Activated gamma-delta T cell treated with anti-CD3 and anti-CD28 coated beads, Interleukin-2, amount 50 U/mL, for 16 hours (primary cell): ENCODE data around the gene TMEM130.
A peak's percentile ranks its signal among the peaks of the same experiment; 100 is the strongest.
"Not testable (repeated sequence)": the region's sequence is repeated elsewhere in the genome, so short reads cannot be mapped to it uniquely, and the experiment has no call there.

Source experiments
- DNase-seq: peaks from one replicate; pipeline ENCODE4 v3.0.0-alpha.2; 2020; ENCODE audit warnings: low read depth

The TMEM130 gene

GRCh38 chr7:98877692-98878364 is 8.0 kb upstream of the TMEM130 start:
- no peak for DNase-seq

- no peak for DNase-seq
Observed at GRCh38 chr7:98877146-98877545, 7.3 kb upstream of the TMEM130 start.

- no peak for DNase-seq
Observed at GRCh38 chr7:98875501-98875900, 5.7 kb upstream of the TMEM130 start.

GRCh38 chr7:98874942-98875341 is 5.1 kb upstream of the TMEM130 start:
- DNase-seq, result no peak

GRCh38 chr7:98873610-98874009 is 3.8 kb upstream of the TMEM130 start:
- not testable (repeated sequence) for DNase-seq

GRCh38 chr7:98872328-98872924 is 2.6 kb upstream of the TMEM130 start:
- no peak for DNase-seq

- DNase-seq, result no peak
Observed at GRCh38 chr7:98870807-98871491, 1.1 kb upstream of the TMEM130 start.

GRCh38 chr7:98870121-98870651 is 372 bp upstream of the TMEM130 start:
- DNase-seq, result peak; percentile 28

- no peak for DNase-seq
Observed at GRCh38 chr7:98869027-98869596, 702 bp downstream of the TMEM130 start.

GRCh38 chr7:98868450-98868849 is 1.4 kb downstream of the TMEM130 start:
- DNase-seq, result no peak

GRCh38 chr7:98866765-98867164 is 3.0 kb downstream of the TMEM130 start:
- DNase-seq, result no peak

GRCh38 chr7:98866351-98866750 is 3.5 kb downstream of the TMEM130 start:
- DNase-seq, result no peak

GRCh38 chr7:98864731-98865453 is 4.9 kb downstream of the TMEM130 start:
- DNase-seq, result no peak

- DNase-seq, result no peak
Observed at GRCh38 chr7:98863601-98864000, 6.2 kb downstream of the TMEM130 start.

GRCh38 chr7:98862716-98863420 is 6.9 kb downstream of the TMEM130 start:
- no peak for DNase-seq

GRCh38 chr7:98862203-98862602 is 7.6 kb downstream of the TMEM130 start:
- no peak for DNase-seq

GRCh38 chr7:98860071-98860470 is 9.7 kb downstream of the TMEM130 start:
- DNase-seq, result no peak

- no peak for DNase-seq
Observed at GRCh38 chr7:98855610-98856422, 14.0 kb downstream of the TMEM130 start.

- DNase-seq, result no peak
Observed at GRCh38 chr7:98852826-98853225, 17.0 kb downstream of the TMEM130 start.

GRCh38 chr7:98848918-98849317 is 20.9 kb downstream of the TMEM130 start:
- DNase-seq, result no peak

- DNase-seq, result not testable (repeated sequence)
Observed at GRCh38 chr7:98842552-98842951, 27.3 kb downstream of the TMEM130 start.
